GM23248 (cell line): ENCODE results near the gene C9orf85.

ENCODE experiments used
- EZH2 ChIP-seq: fragments of 200-600 bp; sonication (generic); IDR thresholded peaks from 2 replicates; pipeline ENCODE4 v1.6.1; 2018; ENCODE audit warnings: antibody characterized with exemption, mild to moderate bottlenecking; ENCODE audit not compliant: insufficient read depth, poor library complexity, severe bottlenecking
- EZH2phosphoT487 ChIP-seq: fragments of 200-600 bp; sonication (generic); IDR thresholded peaks from 2 replicates; pipeline ENCODE4 v1.6.1; 2018; ENCODE audit warnings: antibody characterized with exemption, moderate library complexity, mild to moderate bottlenecking, low read depth; ENCODE audit not compliant: insufficient read depth

DNA sequence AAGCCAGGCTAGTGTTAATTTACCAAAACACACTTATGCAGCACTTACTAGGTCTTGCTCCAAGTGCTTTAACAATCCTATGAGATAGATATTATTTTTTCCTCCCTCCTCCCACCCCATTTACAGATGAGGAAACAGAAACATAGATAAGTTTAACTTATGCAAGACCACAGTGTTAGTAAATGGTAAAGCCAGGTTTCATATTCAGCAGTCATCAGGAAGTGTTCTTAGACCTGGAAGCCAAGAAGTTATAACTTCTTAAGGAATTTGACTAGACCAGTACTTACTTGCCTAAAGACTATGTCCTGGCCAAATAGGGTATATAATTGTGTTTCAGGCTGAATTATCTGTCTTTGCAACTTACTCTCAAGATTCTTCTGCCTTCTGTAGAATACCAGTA lies 16.3 kb upstream of the C9orf85 start:
- TF ChIP-seq EZH2 (no peak), EZH2phosphoT487 (no peak)
